ENCODE measurements around the gene RPE. TPM values are rescaled to one million over a fixed set of nuclear protein-coding genes. Genes with fewer than 3 reads are reported as not detected.

RPE gene
- 36.1 TPM for polyA plus RNA-seq (2013, experiment 1 of 2)
- polyA plus RNA-seq (2013, experiment 2 of 2), result 35.8 TPM

- H3K36me3 ChIP-seq (ENCODE audit: insufficient read depth, low read length), result peaks cover 31% of the 10 kb centered on the region
- WGBS, result 1% methylated on average over 58 of the region's 58 CpGs
- peak within 1 kb of the TSS; percentile 93 for H3K4me3 ChIP-seq (ENCODE audit: low read length)
- H3K9ac ChIP-seq (ENCODE audit: low read depth, low read length), result peak within 1 kb of the TSS; percentile 94
- H3K9me3 ChIP-seq (ENCODE audit: insufficient read depth, low read depth, low read length), result no peaks in the 10 kb centered on the region
- peak within 1 kb of the TSS; percentile 69 for H3K27ac ChIP-seq (ENCODE audit: low read depth, low read length)
- no peaks in the 10 kb centered on the region for H3K27me3 ChIP-seq (ENCODE audit: insufficient read depth, low read length)
- H3K4me1 ChIP-seq (ENCODE audit: insufficient read depth, low read length), result peaks cover 10% of the 10 kb centered on the region
Measured at GRCh38 chr2:210002158-210003157, at the start of gene RPE. Gene RPE (plus strand): TSS chr2:210002638. CDS start chr2:210002662, 24 bp downstream.

GRCh38 chr2:209956271-209956670 is 46.2 kb upstream of the RPE start:
- Histone ChIP-seq H3K27ac (ENCODE audit: low read depth, low read length) (no peak overlapping the region), H3K9ac (ENCODE audit: low read depth, low read length) (no peak overlapping the region), H3K27me3 (ENCODE audit: insufficient read depth, low read length) (peaks cover 20% of the 10 kb centered on the region), H3K4me1 (ENCODE audit: insufficient read depth, low read length) (peaks cover 17% of the 10 kb centered on the region), H3K4me3 (ENCODE audit: low read length) (no peak overlapping the region), H3K9me3 (ENCODE audit: insufficient read depth, low read depth, low read length) (peaks cover 5% of the 10 kb centered on the region; the same call in 1 of the 2 replicates), H3K36me3 (ENCODE audit: insufficient read depth, low read length) (no peaks in the 10 kb centered on the region)
- WGBS, result 92% methylated on average over 2 of the region's 2 CpGs

- H3K36me3 ChIP-seq (ENCODE audit: insufficient read depth, low read length), result no peaks in the 10 kb centered on the region
- no peak overlapping the region for H3K27ac ChIP-seq (ENCODE audit: low read depth, low read length)
- H3K9ac ChIP-seq (ENCODE audit: low read depth, low read length), result no peak overlapping the region
- no peak overlapping the region for H3K4me3 ChIP-seq (ENCODE audit: low read length)
- H3K27me3 ChIP-seq (ENCODE audit: insufficient read depth, low read length), result peaks cover 24% of the 10 kb centered on the region
- peaks cover 19% of the 10 kb centered on the region for H3K4me1 ChIP-seq (ENCODE audit: insufficient read depth, low read length)
- no peaks in the 10 kb centered on the region for H3K9me3 ChIP-seq (ENCODE audit: insufficient read depth, low read depth, low read length)
- WGBS, result 94% methylated on average over 2 of the region's 2 CpGs
Measured at GRCh38 chr2:209958016-209958415, 44.4 kb upstream of the RPE start.

GRCh38 chr2:209960045-209960444 is 42.4 kb upstream of the RPE start:
- WGBS, result 13% methylated on average over 7 of the region's 7 CpGs
- Histone ChIP-seq H3K36me3 (ENCODE audit: insufficient read depth, low read length) (no peaks in the 10 kb centered on the region), H3K4me3 (ENCODE audit: low read length) (no peak overlapping the region), H3K9me3 (ENCODE audit: insufficient read depth, low read depth, low read length) (no peaks in the 10 kb centered on the region), H3K27ac (ENCODE audit: low read depth, low read length) (peak overlapping the region; percentile 24; the same call in 1 of the 2 replicates), H3K27me3 (ENCODE audit: insufficient read depth, low read length) (peaks cover 24% of the 10 kb centered on the region), H3K4me1 (ENCODE audit: insufficient read depth, low read length) (peaks cover 19% of the 10 kb centered on the region), H3K9ac (ENCODE audit: low read depth, low read length) (no peak overlapping the region)

GRCh38 chr2:209960676-209961630 is 41.5 kb upstream of the RPE start:
- H3K36me3 ChIP-seq (ENCODE audit: insufficient read depth, low read length), result no peaks in the 10 kb centered on the region
- peaks cover 24% of the 10 kb centered on the region for H3K27me3 ChIP-seq (ENCODE audit: insufficient read depth, low read length)
- peaks cover 19% of the 10 kb centered on the region for H3K4me1 ChIP-seq (ENCODE audit: insufficient read depth, low read length)
- H3K9me3 ChIP-seq (ENCODE audit: insufficient read depth, low read depth, low read length), result no peaks in the 10 kb centered on the region
- peak overlapping the region; percentile 24; the same call in 1 of the 2 replicates for H3K27ac ChIP-seq (ENCODE audit: low read depth, low read length)
- H3K4me3 ChIP-seq (ENCODE audit: low read length), result 0 out of 2 replicates have a peak overlapping the region, but pooled peaks have one; percentile 18
- H3K9ac ChIP-seq (ENCODE audit: low read depth, low read length), result no peak overlapping the region
- WGBS, result 0% methylated on average over 1 of the region's 4 CpGs

GRCh38 chr2:209965723-209966122 is 36.7 kb upstream of the RPE start:
- Histone ChIP-seq H3K9ac (ENCODE audit: low read depth, low read length) (no peak overlapping the region), H3K9me3 (ENCODE audit: insufficient read depth, low read depth, low read length) (no peaks in the 10 kb centered on the region), H3K36me3 (ENCODE audit: insufficient read depth, low read length) (no peaks in the 10 kb centered on the region), H3K27me3 (ENCODE audit: insufficient read depth, low read length) (0 out of 2 replicates have a peak, but pooled peaks cover 4% of the 10 kb centered on the region), H3K4me3 (ENCODE audit: low read length) (no peak overlapping the region), H3K4me1 (ENCODE audit: insufficient read depth, low read length) (peaks cover 6% of the 10 kb centered on the region; the same call in 1 of the 2 replicates), H3K27ac (ENCODE audit: low read depth, low read length) (no peak overlapping the region)
- WGBS, result 80% methylated on average over 1 of the region's 2 CpGs

GRCh38 chr2:209969692-209970091 is 32.7 kb upstream of the RPE start:
- Histone ChIP-seq H3K4me1 (ENCODE audit: insufficient read depth, low read length) (no peaks in the 10 kb centered on the region), H3K9ac (ENCODE audit: low read depth, low read length) (no peak overlapping the region), H3K27me3 (ENCODE audit: insufficient read depth, low read length) (no peaks in the 10 kb centered on the region), H3K36me3 (ENCODE audit: insufficient read depth, low read length) (no peaks in the 10 kb centered on the region), H3K4me3 (ENCODE audit: low read length) (no peak overlapping the region), H3K9me3 (ENCODE audit: insufficient read depth, low read depth, low read length) (no peaks in the 10 kb centered on the region), H3K27ac (ENCODE audit: low read depth, low read length) (no peak overlapping the region)
- 99% methylated on average over 4 of the region's 4 CpGs for WGBS

- Histone ChIP-seq H3K27me3 (ENCODE audit: insufficient read depth, low read length) (no peaks in the 10 kb centered on the region), H3K36me3 (ENCODE audit: insufficient read depth, low read length) (no peaks in the 10 kb centered on the region), H3K4me1 (ENCODE audit: insufficient read depth, low read length) (no peaks in the 10 kb centered on the region), H3K9me3 (ENCODE audit: insufficient read depth, low read depth, low read length) (no peaks in the 10 kb centered on the region), H3K4me3 (ENCODE audit: low read length) (no peak overlapping the region), H3K27ac (ENCODE audit: low read depth, low read length) (no peak overlapping the region), H3K9ac (ENCODE audit: low read depth, low read length) (no peak overlapping the region)
- WGBS, result 99% methylated on average over 2 of the region's 2 CpGs
Measured at GRCh38 chr2:209970271-209970670, 32.2 kb upstream of the RPE start.

- no peak overlapping the region for H3K4me3 ChIP-seq (ENCODE audit: low read length)
- H3K36me3 ChIP-seq (ENCODE audit: insufficient read depth, low read length), result no peaks in the 10 kb centered on the region
- H3K4me1 ChIP-seq (ENCODE audit: insufficient read depth, low read length), result no peaks in the 10 kb centered on the region
- 85% methylated on average over 3 of the region's 4 CpGs for WGBS
- no peak overlapping the region for H3K27ac ChIP-seq (ENCODE audit: low read depth, low read length)
- H3K9ac ChIP-seq (ENCODE audit: low read depth, low read length), result no peak overlapping the region
- H3K27me3 ChIP-seq (ENCODE audit: insufficient read depth, low read length), result no peaks in the 10 kb centered on the region
- H3K9me3 ChIP-seq (ENCODE audit: insufficient read depth, low read depth, low read length), result no peaks in the 10 kb centered on the region
Measured at GRCh38 chr2:209970711-209971110, 31.7 kb upstream of the RPE start.

GRCh38 chr2:209973328-209973727 is 29.1 kb upstream of the RPE start:
- Histone ChIP-seq H3K27ac (ENCODE audit: low read depth, low read length) (no peak overlapping the region), H3K4me3 (ENCODE audit: low read length) (no peak overlapping the region), H3K4me1 (ENCODE audit: insufficient read depth, low read length) (no peaks in the 10 kb centered on the region), H3K9ac (ENCODE audit: low read depth, low read length) (no peak overlapping the region), H3K36me3 (ENCODE audit: insufficient read depth, low read length) (no peaks in the 10 kb centered on the region), H3K27me3 (ENCODE audit: insufficient read depth, low read length) (no peaks in the 10 kb centered on the region), H3K9me3 (ENCODE audit: insufficient read depth, low read depth, low read length) (no peaks in the 10 kb centered on the region)
- 71% methylated on average over 1 of the region's 1 CpG for WGBS
